B cell (primary cell): ENCODE data around the gene TNNI3K. TPM values are rescaled to one million over a fixed set of nuclear protein-coding genes. Genes with fewer than 3 reads are reported as not detected.

Source experiments
- ATAC-seq: fragments of 200-7000 bp; cut with Tn5 transposase; one replicate; pipeline ENCODE4 v1.10.0; 2021; ENCODE audit warnings: low read depth, mild to moderate bottlenecking, moderate number of reproducible peaks, moderate library complexity
- CTCF ChIA-PET: fragments of 350-600 bp; sonication (Branson Sonifier 250); formaldehyde crosslinking; loops from one replicate; lab custom pipeline; 2021; ENCODE audit warnings: antibody characterized with exemption, inconsistent platforms; lab: Charles Lee
- POLR2A ChIA-PET: fragments of 350-600 bp; sonication (Branson Sonifier 250); formaldehyde crosslinking; loops from one replicate; lab custom pipeline; 2021; ENCODE audit warnings: antibody characterized with exemption; lab: Charles Lee
- DNase-seq: peaks from one replicate; pipeline ENCODE4 v3.0.0; 2013
- H2AFZ ChIP-seq: 2 replicates; pipeline ENCODE4 v1.6.1; 2012; ENCODE audit warnings: mild to moderate bottlenecking, low read depth, low read length; ENCODE audit not compliant: insufficient read depth, poor library complexity, severe bottlenecking
- H3K27ac ChIP-seq, 2 donors: 1 replicate in 1 of 2; 2 replicates in 1 of 2; pipeline ENCODE4 v1.5.1; 2012 to 2013; ENCODE audit warnings: low read length in 2 of 2, mild to moderate bottlenecking in 2 of 2, moderate library complexity in 1 of 2
- H3K27me3 ChIP-seq, 4 experiments: fragments of 200-600 bp in 1 of 4; sonication (generic) in 1 of 4; replicated peaks in 1 of 4; 1 replicate in 2 of 4; 2 replicates in 2 of 4; pipeline versions ENCODE4 v1.6.1 to v1.7.0; 2013 to 2016; ENCODE audit warnings: low read length in 3 of 4, mild to moderate bottlenecking in 2 of 4, mixed read lengths in 1 of 4, moderate library complexity in 1 of 4; ENCODE audit not compliant: insufficient read depth in 4 of 4, control insufficient read depth in 3 of 4; ENCODE audit errors: control extremely low read depth in 1 of 4
- H3K36me3 ChIP-seq, 2 experiments: replicated peaks in 1 of 2; 1 replicate in 1 of 2; 2 replicates in 1 of 2; pipeline versions ENCODE4 v1.6.1 to v1.7.1; 2013; ENCODE audit warnings: low read length in 1 of 2; ENCODE audit not compliant: insufficient read depth in 2 of 2, control insufficient read depth in 1 of 2; ENCODE audit errors: control extremely low read depth in 1 of 2, extremely low read depth in 1 of 2
- H3K4me1 ChIP-seq, 2 donors: fragments of 200-600 bp in 1 of 2; sonication (generic) in 1 of 2; 1 replicate in 1 of 2; 2 replicates in 1 of 2; pipeline versions ENCODE4 v1.5.1 to v1.6.1; 2013 to 2017; ENCODE audit warnings: low read length in 2 of 2; ENCODE audit not compliant: control insufficient read depth in 2 of 2, insufficient read depth in 2 of 2
- H3K4me2 ChIP-seq: replicated peaks from 2 replicates; pipeline ENCODE3; 2012; ENCODE audit warnings: mild to moderate bottlenecking, low read depth, low read length; ENCODE audit not compliant: poor library complexity, severe bottlenecking
- H3K4me3 ChIP-seq, 5 experiments: fragments of 200-600 bp in 1 of 5; sonication (generic) in 1 of 5; 1 replicate in 3 of 5; 2 replicates in 2 of 5; pipeline versions ENCODE4 v1.5.1 to v1.7.0; 2011 to 2016; ENCODE audit warnings: low read length in 4 of 5, mild to moderate bottlenecking in 4 of 5, low read depth in 2 of 5, control low read depth in 1 of 5, moderate library complexity in 1 of 5; ENCODE audit not compliant: insufficient read depth in 1 of 5; ENCODE audit errors: control extremely low read depth in 1 of 5, extremely low read depth in 1 of 5
- H3K79me2 ChIP-seq: fragments of 200-600 bp; sonication (generic); one replicate; pipeline ENCODE4 v1.6.0; 2016; ENCODE audit warnings: low read length; ENCODE audit not compliant: control insufficient read depth, insufficient read depth
- H3K9ac ChIP-seq: fragments of 200-600 bp; sonication (generic); 2 replicates; pipeline ENCODE4 v1.6.1; 2017; ENCODE audit warnings: mild to moderate bottlenecking, low read length, moderate library complexity
- H3K9me3 ChIP-seq, 3 donors: one replicate each; pipeline versions ENCODE4 v1.6.1 to v1.7.1; 2013; ENCODE audit warnings: low read length in 2 of 3; ENCODE audit not compliant: control insufficient read depth in 2 of 3, insufficient read depth in 1 of 3; ENCODE audit errors: control extremely low read depth in 1 of 3
- H4K20me1 ChIP-seq: 2 replicates; pipeline ENCODE4 v1.6.0; 2012; ENCODE audit warnings: mild to moderate bottlenecking, low read length; ENCODE audit not compliant: insufficient read depth, control insufficient read depth, poor library complexity, severe bottlenecking
- H3K27ac Mint-ChIP-seq: one replicate; pipeline ENCODE4 v1.8.0; 2021; ENCODE audit warnings: mixed read lengths
- H3K27me3 Mint-ChIP-seq: one replicate; pipeline ENCODE4 v1.8.0; 2021; ENCODE audit warnings: mixed read lengths
- H3K4me1 Mint-ChIP-seq: one replicate; pipeline ENCODE4 v1.8.0; 2021; ENCODE audit warnings: mixed read lengths
- H3K4me3 Mint-ChIP-seq: one replicate; pipeline ENCODE4 v1.8.0; 2021; ENCODE audit warnings: mixed read lengths
- H3K9me3 Mint-ChIP-seq: one replicate; pipeline ENCODE4 v1.8.0; 2022; ENCODE audit warnings: mixed read lengths; ENCODE audit not compliant: insufficient read depth
- CTCF ChIP-seq: fragments of 200-600 bp; IDR thresholded peaks from one replicate; pipeline ENCODE4 v1.8.0; 2022; ENCODE audit warnings: antibody characterized with exemption, mild to moderate bottlenecking
- EZH2 ChIP-seq: IDR thresholded peaks from 2 replicates; pipeline ENCODE4 v1.6.1; 2012; ENCODE audit warnings: borderline replicate concordance, low read depth, mild to moderate bottlenecking, moderate library complexity, low read length; ENCODE audit not compliant: insufficient read depth, poor library complexity, severe bottlenecking
- WGBS: methylation state at CpG from one replicate; pipeline ENCODE4 v1.1.5; 2013; ENCODE audit warnings: missing lambda C conversion rate; ENCODE audit not compliant: insufficient coverage; 5-methylcytosine and 5-hydroxymethylcytosine counted together
- intact Hi-C: fragments of 100-400 bp; cut with micrococcal nuclease; formaldehyde crosslinking; loops from one replicate; pipeline ENCODE4 v1.10.0; 2022
- polyA plus RNA-seq: library from polyadenylated mRNA; depleted of rRNA; stranded (reverse); fragments of >200 nt; gene quantifications from 2 replicates; pipeline ENCODE4 v1.2.3, GENCODE V29; 2012
- total RNA-seq, 2 donors: library from RNA; stranded (reverse); fragments of 120-200 nt in 1 of 2; gene quantifications; 1 replicate in 1 of 2; 2 replicates in 1 of 2; pipeline versions ENCODE4 v1.2.3 to v1.2.4, GENCODE V29; 2013 to 2022

The TNNI3K gene
- total and polyA plus RNA-seq, 2 donors (not counting 1 experiment from before 2014, with no cell fraction given): 0.52 to 3.1 TPM

- Histone ChIP-seq H3K27me3 (no peaks in the 10 kb centered on the region), H2AFZ (no peak overlapping the region), H3K36me3 (no peaks in the 10 kb centered on the region), H3K27ac (no peak overlapping the region), H3K79me2 (no peaks in the 10 kb centered on the region), H3K4me1 (no peaks in the 10 kb centered on the region), H3K4me3 (no peak overlapping the region), H3K9ac (no peak overlapping the region), H4K20me1 (no peaks in the 10 kb centered on the region), H3K4me2 (no peak overlapping the region), H3K9me3 (no peaks in the 10 kb centered on the region)
- WGBS: 97% methylated on average over 4 of the region's 6 CpGs
- POLR2A ChIA-PET: no interaction called here
- Mint-ChIP-seq H3K27ac (no peak overlapping the region), H3K9me3 (no peaks in the 10 kb centered on the region), H3K4me1 (no peaks in the 10 kb centered on the region), H3K27me3 (no peaks in the 10 kb centered on the region), H3K4me3 (no peak overlapping the region)
- CTCF ChIA-PET: no interaction called here
- DNase-seq (no peak), ATAC-seq (no peak)
- intact Hi-C loops: no loop called here
- TF ChIP-seq EZH2 (no peak), CTCF (no peak)
These were observed 89.7 kb downstream of the TNNI3K start for GRCh38 chr1:74324684-74325448.

GRCh38 chr1:74328851-74329250 is 93.7 kb downstream of the TNNI3K start:
- intact Hi-C loops: no loop called here

More at GRCh38 chr1:74328851-74329250, 93.7 kb downstream of the TNNI3K start:
- no peaks in the 10 kb centered on the region for H3K9me3 Mint-ChIP-seq
- Histone ChIP-seq H3K4me1 (no peaks in the 10 kb centered on the region), H3K27ac (no peak overlapping the region), H2AFZ (no peak overlapping the region), H3K27me3 (no peaks in the 10 kb centered on the region), H3K4me2 (no peak overlapping the region), H4K20me1 (no peaks in the 10 kb centered on the region), H3K9me3 (no peaks in the 10 kb centered on the region), H3K79me2 (no peaks in the 10 kb centered on the region), H3K9ac (no peak overlapping the region), H3K36me3 (no peaks in the 10 kb centered on the region), H3K4me3 (no peak overlapping the region)
- H3K4me1 Mint-ChIP-seq: no peaks in the 10 kb centered on the region
- no peak overlapping the region for H3K4me3 Mint-ChIP-seq
- no peaks in the 10 kb centered on the region for H3K27me3 Mint-ChIP-seq
- TF ChIP-seq CTCF (no peak), EZH2 (no peak)
- ChIA-PET POLR2A (no interaction called here), CTCF (no interaction called here)
- H3K27ac Mint-ChIP-seq: no peak overlapping the region
- ATAC-seq (no peak), DNase-seq (no peak)
